Calu3 (cell line): Measurements from ENCODE around the gene C2orf78. TPM values are rescaled to one million over a fixed set of nuclear protein-coding genes. Genes with fewer than 3 reads are reported as not detected.
"Not testable (repeated sequence)": the region's sequence is repeated elsewhere in the genome, so short reads cannot be mapped to it uniquely, and the experiment has no call there.

ENCODE experiments used
- BruUV-seq: library from RNA; stranded (reverse); fragments of 400-500 nt; replicated peaks from 2 replicates; lab custom pipeline; 2021; lab: Mats Ljungman, UMichigan
- CTCF ChIA-PET: fragments of 300-600 bp; sonication (Branson Sonifier 250); formaldehyde crosslinking; loops from one replicate; lab custom pipeline; 2022; ENCODE audit warnings: antibody characterized with exemption; lab: Charles Lee
- DNase-seq: peaks from one replicate; pipeline ENCODE4 v3.0.0; 2022
- H3K27ac Mint-ChIP-seq: one replicate; pipeline ENCODE4 v1.8.0; 2022; ENCODE audit warnings: mixed read lengths; ENCODE audit not compliant: unreplicated experiment
- H3K27me3 Mint-ChIP-seq: one replicate; pipeline ENCODE4 v1.8.0; 2022; ENCODE audit warnings: mixed read lengths; ENCODE audit not compliant: unreplicated experiment
- H3K36me3 Mint-ChIP-seq: one replicate; pipeline ENCODE4 v1.8.0; 2022; ENCODE audit warnings: mild to moderate bottlenecking, moderate library complexity, mixed read lengths; ENCODE audit not compliant: insufficient read depth, unreplicated experiment
- H3K4me1 Mint-ChIP-seq: one replicate; pipeline ENCODE4 v1.8.0; 2022; ENCODE audit warnings: mild to moderate bottlenecking, low read depth, mixed read lengths; ENCODE audit not compliant: unreplicated experiment
- H3K4me3 Mint-ChIP-seq: one replicate; pipeline ENCODE4 v1.8.0; 2022; ENCODE audit warnings: mild to moderate bottlenecking, low read depth, moderate library complexity, mixed read lengths; ENCODE audit not compliant: unreplicated experiment
- H3K9me3 Mint-ChIP-seq: one replicate; pipeline ENCODE4 v1.8.0; 2022; ENCODE audit warnings: low read depth, mixed read lengths; ENCODE audit not compliant: unreplicated experiment
- CTCF ChIP-seq: fragments of 200-600 bp; IDR thresholded peaks from one replicate; pipeline ENCODE4 v1.8.0; 2022; ENCODE audit warnings: antibody characterized with exemption; ENCODE audit not compliant: unreplicated experiment
- intact Hi-C: fragments of 100-400 bp; cut with micrococcal nuclease; formaldehyde crosslinking; loops from one replicate; pipeline ENCODE4 v1.10.0; 2022; ENCODE audit not compliant: unreplicated experiment
- total RNA-seq: library from RNA; stranded (reverse); gene quantifications from 2 replicates; pipeline ENCODE4 v1.2.3, GENCODE V29; 2022

C2orf78 gene
- total RNA-seq, 1 experiment from 2014 or later, result not detected

GRCh38 chr2:73776381-73776780 is 7.6 kb upstream of the C2orf78 start:
- no peak for DNase-seq
- Mint-ChIP-seq H3K4me1 (peaks cover 9% of the 10 kb centered on the region), H3K36me3 (peaks cover 35% of the 10 kb centered on the region), H3K27ac (no peak overlapping the region), H3K9me3 (no peaks in the 10 kb centered on the region), H3K4me3 (no peak overlapping the region), H3K27me3 (no peaks in the 10 kb centered on the region)
- CTCF ChIA-PET, result interaction anchor here (0.6 to 0.7 kb wide), 2 partner anchors 55 to 279 kb away, joined by 3 to 4 read pairs; no protein-coding TSS in a partner anchor
- BruUV-seq, result no TSS peak
- intact Hi-C loops, result no loop called here
- TF ChIP-seq CTCF, result no peak

GRCh38 chr2:73776869-73777519 is 7.0 kb upstream of the C2orf78 start:
- BruUV-seq, result no TSS peak
- Mint-ChIP-seq H3K4me3 (no peak overlapping the region), H3K27me3 (no peaks in the 10 kb centered on the region), H3K36me3 (peaks cover 30% of the 10 kb centered on the region), H3K27ac (no peak overlapping the region), H3K9me3 (no peaks in the 10 kb centered on the region), H3K4me1 (peaks cover 9% of the 10 kb centered on the region)
- TF ChIP-seq CTCF, result no peak
- CTCF ChIA-PET, result no interaction called here
- intact Hi-C loops, result no loop called here
- no peak for DNase-seq

- DNase-seq, H3K27me3 Mint-ChIP-seq, intact Hi-C loops, CTCF ChIA-PET, H3K9me3 Mint-ChIP-seq, BruUV-seq: not testable (repeated sequence)
- Mint-ChIP-seq H3K4me3 (peak overlapping the region; percentile 74), H3K36me3 (peaks cover 26% of the 10 kb centered on the region), H3K27ac (peak overlapping the region; percentile 60), H3K4me1 (peaks cover 19% of the 10 kb centered on the region)
Observed at GRCh38 chr2:73778867-73779466, 5.0 kb upstream of the C2orf78 start.

GRCh38 chr2:73779467-73780236 is 4.3 kb upstream of the C2orf78 start, which contains the start of gene DUSP11:
DUSP11 (minus strand) TSS chr2:73780103; CDS start chr2:73779974, 129 bp downstream.
- intact Hi-C loops, result no loop called here
- CTCF ChIA-PET, result no interaction called here
- peak; percentile 78 for TF ChIP-seq CTCF
- Mint-ChIP-seq H3K4me3 (peak within 1 kb of the TSS; percentile 74), H3K27me3 (no peaks in the 10 kb centered on the region), H3K9me3 (no peaks in the 10 kb centered on the region), H3K27ac (peak within 1 kb of the TSS; percentile 60), H3K4me1 (peaks cover 19% of the 10 kb centered on the region), H3K36me3 (peaks cover 26% of the 10 kb centered on the region)
- peak; percentile 93 for DNase-seq
- TSS peak; percentile 44 for BruUV-seq
